Testis (tissue), 3 donors: ENCODE results near the gene MALAT1. TPM values are rescaled to one million over a fixed set of nuclear protein-coding genes. Genes with fewer than 3 reads are reported as not detected.

Experiments
- DNase-seq: peaks from one replicate; pipeline ENCODE4 v3.0.0-alpha.2; 2019
- H3K27ac ChIP-seq, 2 donors: fragments of 200-600 bp; sonication (generic); one replicate each; pipeline ENCODE4 v1.5.1; 2019
- H3K27me3 ChIP-seq: fragments of 200-600 bp; sonication (generic); one replicate; pipeline ENCODE4 v1.5.1; 2019
- H3K36me3 ChIP-seq: fragments of 200-600 bp; sonication (generic); one replicate; pipeline ENCODE4 v1.5.1; 2017; ENCODE audit warnings: low read depth; ENCODE audit errors: missing control alignments
- H3K4me1 ChIP-seq: fragments of 200-600 bp; sonication (generic); one replicate; pipeline ENCODE4 v1.5.1; 2019
- H3K4me3 ChIP-seq, 2 donors: fragments of 200-600 bp; sonication (generic); one replicate each; pipeline ENCODE4 v1.5.1; 2017 to 2019
- H3K9me3 ChIP-seq: fragments of 200-600 bp; sonication (generic); one replicate; pipeline ENCODE4 v1.5.1; 2017
- CTCF ChIP-seq, 3 experiments: fragments of 450-650 bp in 2 of 3; fragments of 200-600 bp in 1 of 3; sonication (generic) in 1 of 3; IDR thresholded peaks; one replicate each; pipeline ENCODE4 v1.5.1; 2016 to 2019; ENCODE audit warnings: antibody characterized with exemption in 3 of 3, mild to moderate bottlenecking in 2 of 3, moderate library complexity in 1 of 3
- POLR2A ChIP-seq: fragments of 450-650 bp; IDR thresholded peaks from one replicate; pipeline ENCODE4 v1.6.1; 2017; ENCODE audit warnings: antibody characterized with exemption, mild to moderate bottlenecking, moderate library complexity
- WGBS, 2 donors: methylation state at CpG; one replicate each; pipeline ENCODE4 v1.1.5; 2018; 5-methylcytosine and 5-hydroxymethylcytosine counted together
- intact Hi-C: fragments of 100-400 bp; cut with DNase I; formaldehyde crosslinking; loops from one replicate; pipeline ENCODE4 v1.15.1; 2023; ENCODE audit warnings: low total_unique reads
- polyA plus RNA-seq: library from polyadenylated mRNA; stranded (reverse); fragments of 350-450 nt; fragmentation: Illumina TruSeq; extraction: RNeasy Lipid Tissue Mini Kit (QIAGEN cat#74804); gene quantifications from one replicate; pipeline ENCODE4 v1.2.3, GENCODE V29; 2014; ENCODE audit warnings: low read depth, low replicate concordance; ENCODE audit not compliant: insufficient read depth
- total RNA-seq, 2 donors: library from RNA; depleted of rRNA; stranded (reverse); fragments of >200 nt; gene quantifications; one replicate each; pipeline ENCODE4 v1.2.3, GENCODE V29; 2016

Gene MALAT1
- total and polyA plus RNA-seq, 3 donors from 2014 or later = 26.7 to 9,314 (median 8,109) TPM

- no peaks in the 10 kb centered on the region for H3K27me3 ChIP-seq
- intact Hi-C loops = no loop called here
Observed at GRCh38 chr11:65529475-65530156, 30.8 kb downstream of the MALAT1 start.

GRCh38 chr11:65530157-65530496 lies 31.3 kb downstream of the MALAT1 start:
- 87 to 91% methylated on average over 4 to 5 of the region's 5 CpGs for WGBS, 2 donors
- H3K27ac ChIP-seq = peak overlapping the region in 1 of 2 donors; percentile 61
- intact Hi-C loops = no loop called here

More at GRCh38 chr11:65529475-65530156, 30.8 kb downstream of the MALAT1 start:
- Histone ChIP-seq H3K36me3 (no peaks in the 10 kb centered on the region), H3K4me1 (peaks cover 33% of the 10 kb centered on the region), H3K27ac (peak overlapping the region; percentile 59 to 61), H3K4me3 (no peak overlapping the region), H3K9me3 (no peaks in the 10 kb centered on the region)
- TF ChIP-seq POLR2A (no peak), CTCF (IDR thresholded peaks at IDR 0.05) (no peak)
- 50 to 55% methylated on average over 3 to 9 of the region's 10 CpGs for WGBS, 2 donors
- DNase-seq = peak; percentile 82

GRCh38 chr11:65532388-65533064 lies 33.7 kb downstream of the MALAT1 start:
- Histone ChIP-seq H3K27me3 (no peaks in the 10 kb centered on the region), H3K4me1 (peaks cover 44% of the 10 kb centered on the region), H3K4me3 (no peak overlapping the region), H3K9me3 (no peaks in the 10 kb centered on the region), H3K36me3 (no peaks in the 10 kb centered on the region), H3K27ac (no peak overlapping the region)
- 61 to 80% methylated on average over 13 to 15 of the region's 15 CpGs for WGBS, 2 donors
- DNase-seq = no peak
- intact Hi-C loops = no loop called here
- TF ChIP-seq CTCF (IDR thresholded peaks at IDR 0.05) (no peak), POLR2A (no peak)

More at GRCh38 chr11:65530157-65530496, 31.3 kb downstream of the MALAT1 start:
- no peak overlapping the region for H3K4me3 ChIP-seq
- no peaks in the 10 kb centered on the region for H3K27me3 ChIP-seq
- TF ChIP-seq CTCF (IDR thresholded peaks at IDR 0.05) = no peak
- H3K9me3 ChIP-seq = no peaks in the 10 kb centered on the region
- DNase-seq = no peak
- H3K4me1 ChIP-seq = peaks cover 33% of the 10 kb centered on the region
- H3K36me3 ChIP-seq = no peaks in the 10 kb centered on the region

GRCh38 chr11:65535102-65535501 lies 36.3 kb downstream of the MALAT1 start:
- H3K9me3 ChIP-seq = no peaks in the 10 kb centered on the region
- 64 to 78% methylated on average over 5 to 9 of the region's 9 CpGs for WGBS, 2 donors
- intact Hi-C loops = no loop called here
- no peak overlapping the region for H3K4me3 ChIP-seq
- no peaks in the 10 kb centered on the region for H3K27me3 ChIP-seq
- no peak for DNase-seq
- no peak for TF ChIP-seq CTCF (IDR thresholded peaks at IDR 0.05)
- no peak overlapping the region for H3K27ac ChIP-seq
- H3K4me1 ChIP-seq = peaks cover 35% of the 10 kb centered on the region
- H3K36me3 ChIP-seq = no peaks in the 10 kb centered on the region
